HG03108 (cell line): Measurements from ENCODE around the gene TNRC6C.

Experiments
- ATAC-seq: cut with Tn5 transposase; IDR thresholded peaks from one replicate; pipeline ENCODE4 v1.9.1; 2021; ENCODE audit warnings: moderate library complexity; ENCODE audit not compliant: unreplicated experiment

Gene TNRC6C

DNA sequence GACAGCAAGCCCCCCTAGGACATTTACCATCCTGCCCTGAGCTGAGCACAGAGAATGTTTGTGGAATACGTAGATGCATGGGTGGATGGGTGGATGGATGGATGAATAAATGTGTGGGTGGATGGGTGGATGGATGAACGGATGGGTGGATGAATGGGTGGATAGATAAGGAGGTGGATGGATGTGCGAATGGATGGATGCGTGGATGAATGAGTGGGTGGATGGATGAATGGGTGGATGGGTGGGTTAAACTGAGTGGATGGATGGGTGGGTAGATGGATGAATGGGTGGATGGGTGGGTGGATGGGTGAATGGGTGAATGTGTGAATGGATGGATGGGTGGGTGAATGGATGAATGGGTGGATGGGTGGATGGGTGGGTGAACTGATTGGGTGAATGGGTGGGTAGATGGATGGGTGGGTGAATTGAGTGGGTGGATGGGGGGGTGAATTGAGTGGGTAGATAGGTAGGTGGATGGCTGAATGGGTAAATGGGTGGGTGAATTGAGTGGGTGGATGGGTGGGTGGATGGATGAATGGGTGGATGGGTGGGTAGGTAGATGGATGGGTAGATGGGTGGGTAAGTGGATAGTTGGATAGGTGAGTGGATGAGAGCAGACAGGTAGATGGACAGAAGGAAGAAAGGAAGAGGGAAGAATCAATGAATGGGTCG lies 164.9 kb downstream of the TNRC6C start:
- ATAC-seq = no peak

GRCh38 chr17:78124081-78124835 lies 165.8 kb downstream of the TNRC6C start:
- ATAC-seq = no peak

DNA sequence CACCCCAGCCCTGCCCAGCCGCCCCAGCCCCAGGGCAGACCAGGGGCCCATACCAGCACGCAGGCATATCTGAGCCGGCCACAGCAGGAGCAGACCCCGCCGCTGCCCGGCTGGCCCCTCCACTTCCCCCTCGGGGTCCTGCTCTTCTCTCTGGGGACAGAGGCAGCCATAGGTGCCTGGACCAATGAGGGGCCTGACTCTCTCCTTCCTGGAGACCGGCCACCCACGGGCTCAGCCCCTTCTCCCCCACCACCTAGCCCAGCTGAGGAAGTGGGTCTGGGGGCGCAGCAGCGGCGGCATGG lies 166.3 kb downstream of the TNRC6C start:
- no peak for ATAC-seq

DNA sequence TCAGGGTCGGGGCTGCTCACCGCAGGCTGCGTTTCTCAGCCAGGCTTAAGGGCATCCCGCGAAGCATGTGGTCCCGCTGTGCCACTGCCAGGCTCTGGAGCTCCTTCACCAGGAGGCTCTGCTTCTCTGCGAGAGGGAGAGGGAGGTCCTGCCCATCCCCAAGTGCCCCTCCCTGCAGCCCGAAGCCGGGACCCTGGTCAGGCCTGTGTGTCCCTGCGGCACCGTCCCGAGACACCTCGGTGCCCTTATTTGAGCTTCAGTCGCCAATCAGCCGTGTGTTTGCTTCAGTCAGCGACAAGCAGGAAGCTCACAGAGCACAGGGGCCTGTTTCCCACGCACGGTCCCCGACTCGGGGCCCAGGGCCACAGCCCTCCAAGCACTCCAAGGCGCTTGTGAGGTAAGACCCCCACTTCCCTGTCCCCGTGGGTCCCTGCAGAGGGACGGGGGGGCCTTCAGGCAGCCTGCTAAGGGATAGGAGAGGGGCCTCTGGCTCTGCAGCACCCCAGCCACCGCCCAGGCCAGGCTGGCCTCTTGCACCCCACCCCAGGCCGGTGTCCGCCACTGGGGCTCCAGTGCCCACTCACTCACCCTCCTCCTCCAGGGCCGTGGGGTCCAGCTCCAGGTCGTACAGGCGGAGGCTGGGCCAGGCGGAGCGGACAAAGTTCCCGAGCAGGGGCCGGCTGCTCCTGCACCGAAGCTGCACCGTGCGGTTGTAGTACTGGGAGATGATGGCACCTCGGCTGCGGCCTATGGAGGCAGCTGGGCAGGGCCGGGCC lies 166.8 kb downstream of the TNRC6C start:
- ATAC-seq = no peak

GRCh38 chr17:78125976-78126894 lies 167.7 kb downstream of the TNRC6C start:
- no peak for ATAC-seq

DNA sequence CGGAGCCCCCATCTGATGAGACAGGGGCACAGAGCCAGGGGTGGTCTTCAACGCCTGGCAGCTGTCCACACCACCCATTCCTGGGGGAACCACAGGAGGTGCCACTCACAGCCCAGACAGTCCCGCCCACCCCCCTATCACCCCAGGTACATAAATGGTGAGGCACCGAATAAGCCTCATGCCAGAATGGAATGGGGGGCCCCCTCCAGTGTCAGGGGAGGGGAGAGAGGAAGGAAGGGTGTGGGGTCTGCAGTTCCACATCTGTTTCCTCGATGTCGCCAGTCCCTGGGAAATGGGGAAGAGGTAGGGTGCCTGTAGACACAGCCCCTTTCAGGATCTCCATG lies 168.4 kb downstream of the TNRC6C start:
- ATAC-seq = no peak

- no peak for ATAC-seq
Measured at GRCh38 chr17:78127239-78127887, 168.9 kb downstream of the TNRC6C start.

- no peak for ATAC-seq
Measured at GRCh38 chr17:78127888-78128550, 169.5 kb downstream of the TNRC6C start.

DNA sequence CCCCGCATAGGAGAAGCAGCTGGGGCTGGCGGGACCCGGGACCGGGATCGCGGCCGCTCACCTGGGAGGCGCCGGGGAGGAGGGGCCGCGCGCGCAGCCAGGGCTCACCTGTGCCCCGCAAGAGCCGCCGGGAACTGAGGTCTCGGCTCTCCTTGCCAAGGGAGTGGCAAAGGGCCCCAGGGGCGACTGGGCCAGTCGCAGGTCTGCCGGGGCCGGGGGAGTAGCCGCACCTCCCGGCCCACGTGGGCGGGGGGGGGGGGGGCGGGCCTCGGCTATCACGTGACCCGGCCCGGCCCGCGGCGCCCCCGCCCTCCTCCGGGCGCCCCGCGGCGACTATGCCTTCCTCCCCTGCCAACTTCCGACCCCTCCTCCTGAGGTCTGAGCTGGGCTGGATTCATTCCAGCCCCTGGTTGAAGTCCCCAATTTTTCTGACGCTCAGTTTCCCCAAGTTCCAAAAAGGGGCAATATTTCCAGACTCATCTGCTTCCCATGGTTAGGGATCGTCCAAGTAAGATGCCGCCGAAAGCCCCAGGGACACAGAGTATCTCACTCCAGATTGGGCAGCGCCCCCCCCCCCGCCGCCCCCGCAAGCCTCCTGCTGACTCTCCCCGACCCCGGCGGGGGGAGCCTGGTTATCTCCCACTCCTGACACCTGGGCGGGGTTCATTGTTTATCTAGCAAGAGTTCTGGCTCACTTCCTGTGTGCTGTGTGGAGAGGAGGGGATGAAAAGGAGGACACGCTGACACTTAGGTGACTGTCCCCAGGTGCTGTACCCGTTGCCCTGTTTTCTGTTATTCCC lies 170.2 kb downstream of the TNRC6C start, which contains the start of gene TMC6:
TMC6 (minus strand) TSS at position 205 of the 800 bp plus-strand sequence. CDS start 1,923 bp downstream, outside the sequence.
- no peak for ATAC-seq

DNA sequence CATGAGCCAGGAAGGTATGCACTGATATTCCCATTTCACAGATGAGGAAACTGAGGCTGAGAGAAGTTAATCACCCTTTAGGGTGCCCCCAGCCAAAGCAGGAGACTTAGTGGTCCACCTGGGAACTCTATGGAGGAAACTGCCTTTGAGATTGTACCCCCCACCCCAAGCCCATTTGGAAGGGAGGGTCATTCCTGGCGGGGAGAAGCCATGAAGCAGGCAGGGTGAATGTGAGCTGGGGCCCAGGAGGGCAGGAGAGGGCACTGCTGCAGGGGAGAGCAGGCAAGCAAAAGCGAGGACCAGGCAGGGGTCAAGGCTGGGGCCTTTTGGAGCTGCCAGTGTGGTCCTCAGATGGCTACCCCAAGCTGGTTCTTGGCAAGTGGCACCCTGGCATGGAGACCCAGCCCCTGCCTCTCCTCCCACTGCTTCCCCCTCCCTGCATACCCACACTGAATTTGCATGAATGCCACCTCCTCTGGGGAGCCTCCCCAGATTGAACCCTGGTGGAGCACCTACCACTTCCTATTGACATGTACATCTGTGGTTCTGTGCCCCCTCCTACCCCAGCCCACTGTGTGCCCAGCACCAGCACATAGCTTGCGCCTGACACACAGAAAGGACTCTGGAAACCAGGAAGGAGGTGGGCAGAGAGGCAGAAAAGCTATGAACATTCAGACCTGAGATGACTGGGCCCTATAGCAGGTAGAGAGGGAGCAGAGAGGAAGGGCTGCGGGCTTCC lies 171.0 kb downstream of the TNRC6C start:
- no peak for ATAC-seq

- no peak for ATAC-seq
Measured at GRCh38 chr17:78130090-78130436, 171.6 kb downstream of the TNRC6C start.

DNA sequence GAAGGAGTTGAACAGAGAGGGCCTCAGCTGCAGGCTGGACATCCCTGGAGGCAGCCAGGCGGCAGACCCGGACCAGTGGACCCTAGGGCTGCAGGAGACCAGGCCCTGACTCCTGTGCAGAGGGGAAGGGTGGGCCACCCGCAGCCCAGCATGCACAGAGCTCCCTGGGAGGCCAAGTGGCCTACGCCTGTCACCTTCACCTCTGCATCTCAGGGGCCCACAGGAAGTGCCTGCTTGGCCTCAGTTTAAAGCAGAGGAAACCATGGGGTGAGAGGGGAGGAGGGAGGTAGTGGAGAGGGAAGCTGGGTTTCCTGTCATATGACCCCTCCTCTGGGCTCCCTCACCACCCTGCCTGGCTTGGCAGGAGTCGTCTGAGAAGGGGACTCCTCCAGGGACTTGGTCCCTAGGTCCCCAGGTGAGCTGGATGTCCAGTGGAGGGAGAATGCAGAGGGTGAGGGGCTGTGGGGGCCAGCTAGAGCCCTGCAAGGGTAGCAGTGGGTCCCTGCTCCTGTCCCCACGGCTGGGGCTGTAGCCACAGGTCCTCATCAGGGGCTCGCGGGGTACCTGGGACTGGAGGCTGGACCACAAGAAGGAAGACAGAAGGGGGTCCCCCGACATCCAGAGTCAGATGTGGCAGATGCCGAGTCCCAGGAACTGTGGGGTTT lies 172.1 kb downstream of the TNRC6C start, which contains the start of gene TMC8:
TMC8 (plus strand) TSS at position 335 of the 665 bp plus-strand sequence. CDS start 818 bp downstream, outside the sequence.
- peak; percentile 30 for ATAC-seq

DNA sequence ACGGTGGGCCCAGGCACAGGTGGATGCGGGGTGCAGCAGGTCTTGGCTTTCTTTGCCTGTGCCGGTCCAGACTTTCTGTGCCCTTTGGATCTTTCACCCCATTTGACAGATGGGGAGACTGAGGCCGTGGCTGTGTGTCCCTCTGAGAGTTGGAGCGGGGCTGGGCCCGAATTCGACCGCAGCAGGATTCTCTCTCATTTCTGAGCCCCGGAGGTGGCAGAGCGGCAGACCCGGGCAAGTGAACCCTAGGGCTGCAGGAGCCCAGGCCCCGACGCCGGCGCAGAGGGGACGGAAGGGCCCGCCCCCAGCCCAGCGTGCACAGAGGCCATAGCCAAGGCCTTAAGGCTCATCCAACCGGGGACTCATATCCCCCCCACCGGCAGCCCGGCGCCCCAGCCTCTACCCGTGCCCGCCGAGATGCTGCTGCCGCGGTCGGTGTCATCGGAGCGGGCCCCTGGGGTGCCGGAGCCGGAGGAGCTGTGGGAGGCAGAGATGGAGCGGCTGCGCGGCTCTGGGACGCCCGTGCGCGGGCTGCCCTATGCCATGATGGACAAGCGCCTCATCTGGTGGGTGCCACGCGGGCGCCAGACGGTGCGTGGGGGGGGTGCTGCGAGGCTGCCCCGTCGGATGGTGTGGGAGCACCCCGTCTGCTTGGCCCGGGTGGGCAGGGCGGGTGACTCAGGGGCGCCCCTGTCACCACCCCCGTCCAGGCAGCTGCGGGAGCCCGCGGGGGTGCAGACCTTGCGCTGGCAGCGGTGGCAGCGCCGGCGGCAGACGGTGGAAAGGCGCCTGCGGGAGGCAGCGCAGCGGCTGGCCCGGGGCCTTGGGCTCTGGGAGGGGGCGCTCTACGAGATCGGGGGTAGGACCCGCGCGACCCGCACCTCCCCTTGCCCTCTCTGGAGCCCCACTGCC lies 172.9 kb downstream of the TNRC6C start:
- ATAC-seq = no peak

- no peak for ATAC-seq
Measured at GRCh38 chr17:78132084-78132676, 173.7 kb downstream of the TNRC6C start.

GRCh38 chr17:78132767-78133178 lies 174.3 kb downstream of the TNRC6C start:
- no peak for ATAC-seq
